Measurements from ENCODE around the gene AOC3.

Gene AOC3, protein sequence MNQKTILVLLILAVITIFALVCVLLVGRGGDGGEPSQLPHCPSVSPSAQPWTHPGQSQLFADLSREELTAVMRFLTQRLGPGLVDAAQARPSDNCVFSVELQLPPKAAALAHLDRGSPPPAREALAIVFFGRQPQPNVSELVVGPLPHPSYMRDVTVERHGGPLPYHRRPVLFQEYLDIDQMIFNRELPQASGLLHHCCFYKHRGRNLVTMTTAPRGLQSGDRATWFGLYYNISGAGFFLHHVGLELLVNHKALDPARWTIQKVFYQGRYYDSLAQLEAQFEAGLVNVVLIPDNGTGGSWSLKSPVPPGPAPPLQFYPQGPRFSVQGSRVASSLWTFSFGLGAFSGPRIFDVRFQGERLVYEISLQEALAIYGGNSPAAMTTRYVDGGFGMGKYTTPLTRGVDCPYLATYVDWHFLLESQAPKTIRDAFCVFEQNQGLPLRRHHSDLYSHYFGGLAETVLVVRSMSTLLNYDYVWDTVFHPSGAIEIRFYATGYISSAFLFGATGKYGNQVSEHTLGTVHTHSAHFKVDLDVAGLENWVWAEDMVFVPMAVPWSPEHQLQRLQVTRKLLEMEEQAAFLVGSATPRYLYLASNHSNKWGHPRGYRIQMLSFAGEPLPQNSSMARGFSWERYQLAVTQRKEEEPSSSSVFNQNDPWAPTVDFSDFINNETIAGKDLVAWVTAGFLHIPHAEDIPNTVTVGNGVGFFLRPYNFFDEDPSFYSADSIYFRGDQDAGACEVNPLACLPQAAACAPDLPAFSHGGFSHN

DNA sequence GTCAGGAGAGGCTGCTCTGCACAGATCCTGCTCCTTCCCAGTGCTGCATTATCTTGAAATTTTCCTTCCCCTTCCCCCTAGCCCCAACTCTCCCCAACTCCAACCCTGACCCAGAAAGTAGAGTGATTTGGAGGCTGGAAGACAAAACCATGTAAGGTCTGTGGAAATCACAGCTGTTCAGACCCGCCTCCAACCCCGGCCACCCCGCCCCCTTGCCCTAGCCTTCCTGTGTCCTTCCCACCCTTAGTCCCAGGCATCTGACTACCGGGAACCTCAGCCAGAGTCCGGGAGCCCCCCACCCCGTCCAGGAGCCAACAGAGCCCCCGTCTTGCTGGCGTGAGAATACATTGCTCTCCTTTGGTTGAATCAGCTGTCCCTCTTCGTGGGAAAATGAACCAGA is at the start of gene AOC3:
TSS of gene AOC3 (plus strand) at position 246 of the 400 bp plus-strand sequence. CDS start at position 391, 145 bp downstream.
- no peak for DNase-seq (ENCODE audit: low read depth in 3 of 3, low spot score in 1 of 3)

GRCh38 chr17:42803074-42803883 is 47.7 kb upstream of the AOC3 start:
- DNase-seq (ENCODE audit: low read depth in 3 of 3, low spot score in 1 of 3), result no peak

DNA sequence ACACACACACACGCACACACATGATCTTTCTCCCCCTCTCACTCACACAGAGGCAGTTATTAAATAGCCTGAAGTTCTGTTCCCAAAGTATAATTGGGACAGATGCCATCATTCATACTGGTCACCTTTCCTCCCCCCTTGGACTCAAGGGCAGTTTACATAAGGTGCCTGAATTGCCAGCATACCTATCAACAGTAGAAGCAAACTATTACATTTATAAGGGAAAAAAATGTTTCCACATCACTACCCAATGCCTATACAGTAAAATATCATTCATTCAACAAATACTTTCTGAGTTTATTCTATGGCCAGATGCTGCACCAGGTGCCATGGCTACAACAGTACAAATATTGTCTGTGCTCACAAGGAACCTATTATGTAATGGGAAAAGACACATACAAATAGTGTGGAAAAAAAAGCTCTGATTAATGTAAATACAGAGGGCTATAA is 46.1 kb upstream of the AOC3 start:
- no peak for DNase-seq (ENCODE audit: low read depth in 3 of 3, low spot score in 1 of 3)

GRCh38 chr17:42806249-42806648 is 44.8 kb upstream of the AOC3 start:
- DNase-seq (ENCODE audit: low read depth in 3 of 3, low spot score in 1 of 3), result no peak

GRCh38 chr17:42809250-42809649 is 41.7 kb upstream of the AOC3 start:
- DNase-seq (ENCODE audit: low read depth in 3 of 3, low spot score in 1 of 3), result no peak

DNA sequence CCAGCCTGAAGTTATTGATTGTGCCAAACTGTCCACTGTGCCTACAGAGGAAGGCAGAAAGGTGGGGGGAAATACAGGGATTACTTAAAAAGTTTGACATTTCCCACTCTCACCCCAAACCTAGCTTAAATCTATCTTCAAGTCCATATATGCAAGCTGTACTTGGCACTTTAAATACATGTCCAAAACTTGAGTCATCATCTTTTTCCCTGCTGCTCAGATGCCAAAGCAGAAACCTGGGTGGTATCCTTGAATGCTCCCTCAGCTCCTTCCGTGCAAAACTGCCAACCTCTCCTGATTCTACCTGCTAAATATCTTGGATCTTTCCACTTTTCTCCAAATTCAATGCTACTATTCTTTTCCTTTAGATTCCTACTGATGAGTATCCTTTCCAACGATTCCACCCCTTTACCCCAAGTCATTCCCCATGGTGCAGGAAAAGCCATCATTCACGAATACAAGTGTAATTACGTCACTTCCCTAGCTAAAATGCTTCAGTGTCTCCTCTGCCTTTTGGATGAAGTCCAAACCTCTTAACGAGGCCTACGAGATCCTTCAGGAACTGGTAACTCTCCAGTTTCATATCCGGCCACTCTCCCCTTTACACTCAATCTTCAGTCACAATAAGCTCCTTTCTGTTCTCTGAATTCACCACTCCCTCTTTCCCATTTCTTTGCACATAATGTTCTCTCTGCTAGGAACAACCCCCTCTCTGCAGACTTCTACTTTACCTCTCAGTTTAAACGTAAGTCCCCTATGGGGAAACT is 36.2 kb upstream of the AOC3 start:
- DNase-seq (ENCODE audit: low read depth in 3 of 3, low spot score in 1 of 3), result no peak

GRCh38 chr17:42817866-42818265 is 33.1 kb upstream of the AOC3 start:
- no peak for DNase-seq (ENCODE audit: low read depth in 3 of 3, low spot score in 1 of 3)

GRCh38 chr17:42818379-42818778 is 32.6 kb upstream of the AOC3 start:
- DNase-seq (ENCODE audit: low read depth in 3 of 3, low spot score in 1 of 3), result no peak

- DNase-seq (ENCODE audit: low read depth in 3 of 3, low spot score in 1 of 3), result peak in 1 of 3 donors; percentile 51
These were observed 31.0 kb upstream of the AOC3 start for GRCh38 chr17:42819939-42820535.

- no peak for DNase-seq (ENCODE audit: low read depth in 3 of 3, low spot score in 1 of 3)
These were observed 29.8 kb upstream of the AOC3 start for GRCh38 chr17:42821176-42821575.

DNA sequence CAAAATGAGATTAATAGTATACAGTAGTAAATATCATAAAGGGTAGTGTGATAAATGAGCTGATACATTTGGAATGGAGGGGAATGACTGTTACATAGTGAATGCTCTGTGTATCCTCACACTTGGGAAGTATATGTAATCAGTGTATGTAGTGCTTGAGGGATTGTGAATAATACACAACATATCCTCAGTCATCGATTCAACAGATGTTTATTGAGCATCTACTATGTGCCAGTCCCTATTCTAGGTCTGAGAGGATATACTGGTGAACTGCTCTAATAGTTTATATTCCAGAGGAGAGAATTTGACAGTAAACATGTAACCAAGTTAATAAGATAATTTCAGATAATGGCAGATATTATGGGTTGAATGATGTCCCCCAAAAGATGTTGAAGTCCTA is 23.5 kb upstream of the AOC3 start:
- no peak for DNase-seq (ENCODE audit: low read depth in 3 of 3, low spot score in 1 of 3)

GRCh38 chr17:42830971-42831370 is 20.0 kb upstream of the AOC3 start:
- DNase-seq (ENCODE audit: low read depth in 3 of 3, low spot score in 1 of 3), result no peak

DNA sequence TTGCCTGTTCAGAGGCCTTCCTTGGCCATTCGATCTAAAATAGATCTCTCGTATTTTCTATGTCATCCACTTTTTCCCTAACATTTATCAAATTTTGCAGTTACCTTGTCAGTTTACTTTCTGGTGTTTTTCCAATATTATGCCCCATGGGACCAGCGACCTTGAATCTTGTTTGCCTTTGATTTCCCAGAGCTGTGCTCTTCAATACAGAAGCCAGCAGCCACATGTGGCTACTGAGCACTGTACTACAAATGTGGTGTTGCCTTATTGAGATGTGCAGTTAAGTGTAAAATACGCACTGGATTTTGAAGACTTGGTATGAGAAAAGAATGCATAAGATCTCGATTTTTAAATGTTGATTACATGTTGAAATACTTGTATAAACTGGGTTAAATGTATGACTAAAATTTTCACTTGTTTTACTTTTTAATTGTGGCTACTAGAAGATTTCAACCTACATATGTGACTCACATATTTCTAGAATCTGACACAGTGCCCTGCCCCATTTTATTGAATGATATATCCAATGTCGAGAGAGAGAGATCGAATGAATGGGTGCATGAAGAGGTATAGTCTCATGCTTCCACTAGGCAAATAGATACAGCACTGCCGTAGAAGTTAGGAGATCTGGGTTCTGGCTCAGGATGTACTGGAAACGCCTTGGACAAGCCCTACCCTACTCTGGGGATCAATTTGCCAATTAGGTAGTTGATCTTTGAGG is 18.6 kb upstream of the AOC3 start:
- no peak for DNase-seq (ENCODE audit: low read depth in 3 of 3, low spot score in 1 of 3)

- peak; percentile 69 to 81 (median 74) for DNase-seq (ENCODE audit: low read depth in 3 of 3, low spot score in 1 of 3)
These were observed 17.8 kb upstream of the AOC3 start, which contains the start of gene PSME3 for GRCh38 chr17:42832934-42833766. Gene PSME3 (plus strand): TSS chr17:42833397. CDS start chr17:42833632, 235 bp downstream.

DNA sequence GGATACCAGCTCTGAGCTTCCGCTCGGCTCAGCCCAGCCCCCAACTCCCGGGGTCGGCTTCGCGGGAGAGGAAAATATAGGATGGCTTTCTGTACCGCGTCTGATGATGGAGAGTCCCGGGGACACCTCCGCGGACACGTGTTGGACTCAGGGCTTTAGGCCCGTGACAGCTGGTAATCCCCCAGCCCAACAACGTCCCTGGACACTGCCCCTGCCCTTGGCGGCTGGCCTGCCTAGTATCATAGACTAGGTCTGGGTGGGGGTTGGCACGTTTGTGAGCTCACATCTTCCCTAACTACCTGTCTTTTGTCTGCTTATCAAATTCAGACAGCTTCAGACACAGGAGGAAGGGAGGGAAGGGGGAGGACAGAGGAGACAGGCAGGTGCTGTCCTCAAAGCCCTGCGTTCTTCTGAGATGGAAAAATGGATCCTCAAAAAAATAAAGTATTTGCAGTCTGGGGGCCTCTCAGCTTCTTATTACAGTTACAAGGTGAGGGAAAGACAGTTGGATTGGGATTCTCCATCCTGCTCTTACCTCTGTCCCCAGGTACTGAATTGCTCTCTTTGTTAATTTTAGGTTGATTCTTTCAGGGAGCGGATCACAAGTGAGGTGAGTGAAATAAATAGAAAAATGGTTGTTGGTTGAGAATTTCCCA is 17.1 kb upstream of the AOC3 start:
- DNase-seq (ENCODE audit: low read depth in 3 of 3, low spot score in 1 of 3), result no peak

DNA sequence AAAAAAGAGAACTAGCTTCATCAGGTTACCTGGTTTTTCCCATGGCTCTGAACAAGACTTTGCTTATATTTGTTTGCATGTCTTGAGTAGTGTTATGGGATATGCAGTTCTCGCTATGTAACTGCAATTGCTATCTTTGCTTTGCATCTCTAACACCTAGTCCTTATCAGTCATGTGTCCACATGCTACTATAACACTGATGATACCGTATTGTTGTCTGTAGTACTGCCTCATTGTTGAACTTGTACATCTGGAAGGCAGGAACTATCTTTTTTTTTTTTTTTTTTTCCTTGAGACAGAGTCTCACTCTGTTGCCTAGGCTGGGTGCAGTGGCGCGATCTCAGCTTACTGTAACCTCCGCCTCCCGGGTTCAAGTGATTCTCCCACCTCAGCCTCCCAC is 15.3 kb upstream of the AOC3 start:
- DNase-seq (ENCODE audit: low read depth in 3 of 3, low spot score in 1 of 3), result no peak

- no peak for DNase-seq (ENCODE audit: low read depth in 3 of 3, low spot score in 1 of 3)
These were observed 8.9 kb upstream of the AOC3 start for GRCh38 chr17:42841975-42842685.
